CD14-positive monocyte (primary cell): Measurements from ENCODE around the gene PDLIM5. TPM values are rescaled to one million over a fixed set of nuclear protein-coding genes. Genes with fewer than 3 reads are reported as not detected.

Experiments
- DNase-seq, 3 donors: peaks; one replicate each; pipeline ENCODE4 v3.0.0-alpha.2; 2011 to 2022
- H2AFZ ChIP-seq: 2 replicates; pipeline ENCODE4 v1.6.0; 2012; ENCODE audit warnings: mild to moderate bottlenecking, low read depth, low read length, inconsistent platforms; ENCODE audit not compliant: insufficient read depth, poor library complexity, severe bottlenecking
- H3K27ac ChIP-seq, 2 donors: 1 replicate in 1 of 2; 2 replicates in 1 of 2; pipeline ENCODE4 v1.5.1; 2012 to 2013; ENCODE audit warnings: low read length in 2 of 2, control low read depth in 1 of 2, inconsistent platforms in 1 of 2, low read depth in 1 of 2, mild to moderate bottlenecking in 1 of 2
- H3K27me3 ChIP-seq, 2 donors: one replicate each; pipeline versions ENCODE4 v1.6.0 to v1.6.1; 2011 to 2013; ENCODE audit warnings: low read length in 2 of 2; ENCODE audit not compliant: control insufficient read depth in 2 of 2, insufficient read depth in 2 of 2
- H3K36me3 ChIP-seq, 2 donors: replicated peaks in 1 of 2; 1 replicate in 1 of 2; 2 replicates in 1 of 2; pipeline versions ENCODE4 v1.5.1 to v1.6.1; 2012 to 2013; ENCODE audit warnings: low read length in 2 of 2, control low read depth in 1 of 2, inconsistent platforms in 1 of 2, mild to moderate bottlenecking in 1 of 2; ENCODE audit not compliant: insufficient read depth in 2 of 2, control insufficient read depth in 1 of 2
- H3K4me1 ChIP-seq, 2 donors: 1 replicate in 1 of 2; 2 replicates in 1 of 2; pipeline versions ENCODE4 v1.5.1 to v1.6.1; 2012 to 2013; ENCODE audit warnings: low read length in 2 of 2, control low read depth in 1 of 2, inconsistent platforms in 1 of 2, mild to moderate bottlenecking in 1 of 2, moderate library complexity in 1 of 2; ENCODE audit not compliant: insufficient read depth in 2 of 2, control insufficient read depth in 1 of 2
- H3K4me2 ChIP-seq: replicated peaks from 2 replicates; pipeline ENCODE3; 2012; ENCODE audit warnings: low read length, moderate library complexity, mild to moderate bottlenecking; ENCODE audit not compliant: poor library complexity, severe bottlenecking; ENCODE audit errors: extremely low read depth
- H3K4me3 ChIP-seq, 3 experiments: fragments of 200-600 bp in 1 of 3; sonication (generic) in 1 of 3; replicated peaks in 1 of 3; 1 replicate in 2 of 3; 2 replicates in 1 of 3; pipeline ENCODE4 v1.5.1; 2011 to 2013; ENCODE audit warnings: low read length in 3 of 3, mild to moderate bottlenecking in 3 of 3, control low read depth in 2 of 3, low read depth in 2 of 3, inconsistent platforms in 1 of 3, moderate library complexity in 1 of 3
- H3K79me2 ChIP-seq: 2 replicates; pipeline ENCODE4 v1.6.0; 2012; ENCODE audit warnings: mild to moderate bottlenecking, control low read depth, inconsistent platforms, low read length, moderate library complexity; ENCODE audit not compliant: insufficient read depth
- H3K9ac ChIP-seq: 2 replicates; pipeline ENCODE4 v1.6.0; 2017; ENCODE audit warnings: low read length, mild to moderate bottlenecking; ENCODE audit not compliant: insufficient read depth, poor library complexity, severe bottlenecking
- H3K9me3 ChIP-seq, 2 donors: replicated peaks in 1 of 2; 1 replicate in 1 of 2; 2 replicates in 1 of 2; pipeline versions ENCODE4 v1.5.1 to v1.6.1; 2012 to 2013; ENCODE audit warnings: low read length in 2 of 2, control low read depth in 1 of 2; ENCODE audit not compliant: control insufficient read depth in 1 of 2, insufficient read depth in 1 of 2
- H4K20me1 ChIP-seq: 2 replicates; pipeline ENCODE4 v1.6.0; 2012; ENCODE audit warnings: mild to moderate bottlenecking, low read length, control low read depth, moderate library complexity; ENCODE audit not compliant: insufficient read depth
- H3K27ac Mint-ChIP-seq, 7 donors: one replicate each; pipeline ENCODE4 v1.8.0; 2020; ENCODE audit warnings: mild to moderate bottlenecking in 7 of 7, mixed read lengths in 7 of 7, moderate library complexity in 6 of 7, inconsistent platforms in 2 of 7
- H3K27me3 Mint-ChIP-seq, 3 donors: one replicate each; pipeline ENCODE4 v1.8.0; 2021 to 2022; ENCODE audit warnings: low read depth in 3 of 3, mild to moderate bottlenecking in 3 of 3, mixed read lengths in 3 of 3, moderate library complexity in 3 of 3, inconsistent platforms in 1 of 3
- H3K36me3 Mint-ChIP-seq, 2 donors: one replicate each; pipeline ENCODE4 v1.8.0; 2020; ENCODE audit warnings: mixed read lengths in 2 of 2, inconsistent platforms in 1 of 2, mild to moderate bottlenecking in 1 of 2
- H3K4me1 Mint-ChIP-seq: one replicate; pipeline ENCODE4 v1.8.0; 2020; ENCODE audit warnings: mild to moderate bottlenecking, mixed read lengths
- H3K4me3 Mint-ChIP-seq, 2 donors: one replicate each; pipeline ENCODE4 v1.8.0; 2020; ENCODE audit warnings: mild to moderate bottlenecking in 2 of 2, mixed read lengths in 2 of 2, moderate library complexity in 1 of 2
- H3K9me3 Mint-ChIP-seq, 7 donors: one replicate each; pipeline ENCODE4 v1.8.0; 2020 to 2022; ENCODE audit warnings: mixed read lengths in 7 of 7, mild to moderate bottlenecking in 6 of 7, moderate library complexity in 6 of 7, inconsistent platforms in 2 of 7
- CTCF ChIP-seq: fragments of 200-600 bp; IDR thresholded peaks from one replicate; pipeline ENCODE4 v1.8.0; 2022; ENCODE audit warnings: antibody characterized with exemption, mild to moderate bottlenecking
- WGBS: methylation state at CpG from one replicate; pipeline ENCODE4 v1.1.5; 2013; ENCODE audit warnings: missing lambda C conversion rate; ENCODE audit not compliant: insufficient coverage; 5-methylcytosine and 5-hydroxymethylcytosine counted together
- intact Hi-C, 2 donors: fragments of 100-400 bp; cut with micrococcal nuclease; formaldehyde crosslinking; loops; one replicate each; pipeline versions ENCODE4 v1.15.0 to v1.15.1; 2023
- polyA plus RNA-seq, 3 donors: library from polyadenylated mRNA; depleted of rRNA in 1 of 3; unstranded in 2 of 3; stranded (reverse) in 1 of 3; fragments of 300-500 nt in 2 of 3; fragments of >200 nt in 1 of 3; fragmentation: Illumina TruSeq in 2 of 3; gene quantifications; 1 replicate in 2 of 3; 2 replicates in 1 of 3; pipeline ENCODE4 v1.2.3, GENCODE V29; 2012 to 2021

The PDLIM5 gene
- polyA plus RNA-seq, 3 donors, result 75.3 to 105 (median 80.9) TPM

DNA sequence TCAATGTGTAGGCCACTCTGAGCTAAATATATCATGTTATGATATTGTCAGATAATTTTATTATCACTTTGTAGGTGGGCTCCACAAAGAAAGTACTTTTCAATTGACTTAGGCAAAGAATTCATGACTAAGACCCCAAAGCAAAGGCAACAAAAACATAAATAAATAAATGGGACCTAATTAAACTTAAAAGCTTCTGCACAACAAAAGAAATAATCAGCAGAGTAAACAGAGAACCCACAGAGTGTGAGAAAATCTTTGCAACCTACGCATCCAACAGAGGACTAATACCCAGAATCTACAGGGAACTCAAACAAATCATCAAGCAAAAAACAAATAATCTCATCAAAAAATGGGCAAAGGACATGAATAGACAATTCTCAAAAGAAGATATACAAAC is 15.2 kb upstream of the PDLIM5 start:
- Histone ChIP-seq H3K4me2 (no peak overlapping the region), H3K79me2 (no peaks in the 10 kb centered on the region), H3K4me1 (no peaks in the 10 kb centered on the region), H2AFZ (no peak overlapping the region), H3K4me3 (no peak overlapping the region), H4K20me1 (no peaks in the 10 kb centered on the region), H3K27me3 (no peaks in the 10 kb centered on the region), H3K36me3 (no peaks in the 10 kb centered on the region), H3K27ac (no peak overlapping the region), H3K9me3 (no peaks in the 10 kb centered on the region), H3K9ac (no peak overlapping the region)
- DNase-seq, result no peak
- intact Hi-C loops, result no loop called here
- Mint-ChIP-seq H3K27ac (no peak overlapping the region), H3K4me1 (no peaks in the 10 kb centered on the region), H3K4me3 (no peak overlapping the region), H3K9me3 (peaks cover 0 to 5% (median 2%) of the 10 kb centered on the region in 7 donors), H3K36me3 (no peaks in the 10 kb centered on the region), H3K27me3 (peaks cover 0 to 4% (median 0%) of the 10 kb centered on the region in 3 donors)
- WGBS, result 100% methylated on average over 1 of the region's 1 CpG
- TF ChIP-seq CTCF, result no peak

DNA sequence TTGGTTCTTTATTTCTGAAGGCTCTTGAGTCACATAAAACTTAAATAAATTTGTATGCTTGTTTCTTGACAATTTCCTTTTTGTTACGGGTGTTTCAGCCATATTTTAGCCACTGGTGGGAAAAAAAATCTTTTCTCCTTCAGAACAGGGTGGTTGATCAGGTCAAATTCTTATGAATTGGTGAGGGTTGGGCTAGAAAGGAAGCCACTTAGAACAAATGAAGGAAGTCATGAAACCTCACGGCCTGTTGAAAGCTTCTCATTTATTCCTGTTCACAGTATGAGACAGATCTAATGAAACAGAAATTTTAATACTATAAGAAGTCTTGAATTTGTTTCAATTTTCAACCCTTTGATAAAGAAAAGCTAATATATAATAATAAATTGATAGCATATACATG is 12.1 kb upstream of the PDLIM5 start:
- no peak for TF ChIP-seq CTCF
- no peak overlapping the region for H3K4me3 ChIP-seq

More for the DNA sequence above, 12.1 kb upstream of the PDLIM5 start:
- intact Hi-C loops, result no loop called here
- no peaks in the 10 kb centered on the region for H4K20me1 ChIP-seq
- H3K79me2 ChIP-seq, result no peaks in the 10 kb centered on the region
- no peak for DNase-seq
- no CpG with 5 or more reads among the region's 2 CpGs for WGBS
- H3K9ac ChIP-seq, result no peak overlapping the region
- H3K27ac Mint-ChIP-seq, result no peak overlapping the region
- H3K27me3 Mint-ChIP-seq, result peaks cover 0 to 2% (median 0%) of the 10 kb centered on the region in 3 donors
- no peak overlapping the region for H2AFZ ChIP-seq
- no peak overlapping the region for H3K4me2 ChIP-seq
- no peaks in the 10 kb centered on the region for H3K4me1 Mint-ChIP-seq
- H3K4me1 ChIP-seq, result no peaks in the 10 kb centered on the region
- no peaks in the 10 kb centered on the region for H3K9me3 ChIP-seq
- H3K9me3 Mint-ChIP-seq, result peaks cover 0 to 2% (median 0%) of the 10 kb centered on the region in 7 donors
- H3K36me3 Mint-ChIP-seq, result no peaks in the 10 kb centered on the region
- no peaks in the 10 kb centered on the region for H3K36me3 ChIP-seq
- no peak overlapping the region for H3K27ac ChIP-seq
- H3K4me3 Mint-ChIP-seq, result no peak overlapping the region
- no peaks in the 10 kb centered on the region for H3K27me3 ChIP-seq
